Measurements from ENCODE around the gene RGS10.

DNA sequence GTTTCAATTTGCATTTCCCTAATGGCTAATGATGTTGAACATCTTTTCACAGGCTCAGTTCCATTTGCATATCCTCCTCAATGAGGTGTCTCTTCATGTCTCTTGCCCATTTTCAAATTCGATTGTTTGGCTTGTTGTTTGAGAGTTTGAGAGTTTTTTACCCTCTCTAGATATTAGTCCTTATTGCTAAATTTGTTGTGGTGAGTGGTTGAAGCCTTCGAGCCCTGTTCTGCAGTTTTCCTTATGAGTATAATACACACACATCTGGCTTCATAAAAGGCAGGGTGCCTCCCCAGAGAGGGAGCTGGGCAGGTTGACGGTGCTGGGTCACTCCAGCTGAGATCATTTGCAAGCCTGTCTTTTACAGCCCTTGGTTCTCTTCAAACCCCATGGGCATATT is 65.1 kb downstream of the RGS10 start:
- TF ChIP-seq, protein P1, sequence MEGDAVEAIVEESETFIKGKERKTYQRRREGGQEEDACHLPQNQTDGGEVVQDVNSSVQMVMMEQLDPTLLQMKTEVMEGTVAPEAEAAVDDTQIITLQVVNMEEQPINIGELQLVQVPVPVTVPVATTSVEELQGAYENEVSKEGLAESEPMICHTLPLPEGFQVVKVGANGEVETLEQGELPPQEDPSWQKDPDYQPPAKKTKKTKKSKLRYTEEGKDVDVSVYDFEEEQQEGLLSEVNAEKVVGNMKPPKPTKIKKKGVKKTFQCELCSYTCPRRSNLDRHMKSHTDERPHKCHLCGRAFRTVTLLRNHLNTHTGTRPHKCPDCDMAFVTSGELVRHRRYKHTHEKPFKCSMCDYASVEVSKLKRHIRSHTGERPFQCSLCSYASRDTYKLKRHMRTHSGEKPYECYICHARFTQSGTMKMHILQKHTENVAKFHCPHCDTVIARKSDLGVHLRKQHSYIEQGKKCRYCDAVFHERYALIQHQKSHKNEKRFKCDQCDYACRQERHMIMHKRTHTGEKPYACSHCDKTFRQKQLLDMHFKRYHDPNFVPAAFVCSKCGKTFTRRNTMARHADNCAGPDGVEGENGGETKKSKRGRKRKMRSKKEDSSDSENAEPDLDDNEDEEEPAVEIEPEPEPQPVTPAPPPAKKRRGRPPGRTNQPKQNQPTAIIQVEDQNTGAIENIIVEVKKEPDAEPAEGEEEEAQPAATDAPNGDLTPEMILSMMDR (IDR thresholded peaks at IDR 0.05) = no peak
- TF ChIP-seq POLR2A (IDR thresholded peaks at IDR 0.05) = no peak

Data from tibial nerve (tissue), 3 donors.